ENCODE measurements around the gene PRLR. TPM values are rescaled to one million over a fixed set of nuclear protein-coding genes. Genes with fewer than 3 reads are reported as not detected.

Gene PRLR
- total and polyA plus RNA-seq, 2 of the 8 experiments (the other 6 are each of a cell fraction or from before 2014, with no cell fraction given), result 0.53 to 2.5 TPM

DNA sequence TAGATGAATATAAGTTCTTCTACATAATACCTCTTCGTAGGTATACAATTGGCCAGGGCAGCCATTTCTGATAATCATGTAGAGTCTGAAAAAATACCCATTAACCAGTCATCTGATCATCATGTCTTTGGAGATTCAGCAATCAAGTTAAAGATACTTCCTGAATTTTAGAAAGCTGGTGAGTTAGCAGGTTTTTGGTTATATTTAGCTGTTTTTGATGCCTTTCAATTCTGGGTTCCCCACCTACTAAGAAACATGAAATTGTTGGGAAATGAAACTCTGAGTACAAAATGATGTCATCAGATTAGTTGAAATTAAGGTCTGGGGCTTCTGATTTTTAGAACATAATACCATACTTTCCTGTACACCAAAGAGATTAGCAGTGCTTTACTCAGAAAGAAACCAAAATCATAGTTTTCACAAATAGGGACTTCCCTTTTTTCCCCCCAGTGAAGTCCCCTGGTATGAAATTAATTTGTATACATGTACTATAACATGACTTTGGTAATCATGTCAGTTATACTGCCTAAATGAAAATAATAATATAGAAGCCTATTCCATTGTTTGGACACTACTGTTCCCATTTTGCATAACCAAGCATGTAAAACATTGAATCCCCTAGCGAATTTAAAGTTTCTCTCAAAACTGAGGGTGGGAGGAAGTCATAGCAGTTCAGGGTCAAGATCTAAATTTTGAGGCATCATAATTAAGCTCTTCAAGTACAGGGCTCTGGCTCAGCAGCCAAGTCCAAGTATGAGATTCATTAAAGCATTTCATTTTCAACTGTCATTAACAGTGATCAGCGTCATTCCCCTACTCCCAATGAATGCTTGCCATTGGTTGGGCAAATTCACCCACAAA is 17.9 kb downstream of the PRLR start:
- Histone ChIP-seq H4K8ac (ENCODE audit: extremely low read depth, insufficient read depth, low read length) (no peak overlapping the region), H3K9ac (replicated peaks in 1 of 4; ENCODE audit: extremely low read depth in 1 of 4, low read depth in 3 of 4, low read length in 3 of 4) (no peak overlapping the region), H3K4me1 (replicated peaks in 1 of 4; ENCODE audit: control insufficient read depth in 3 of 4, insufficient read depth in 4 of 4, low read length in 3 of 4) (no peaks in the 10 kb centered on the region), H2AK5ac (ENCODE audit: low read depth, low read length) (no peak overlapping the region), H2BK5ac (ENCODE audit: low read depth, low read length) (no peak overlapping the region), H4K91ac (replicated peaks; ENCODE audit: insufficient read length, low read length) (no peak overlapping the region), H3K23me2 (ENCODE audit: low read depth, low read length) (no peaks in the 10 kb centered on the region; the same call in 1 of the 2 replicates), H4K20me1 (replicated peaks in 1 of 2; ENCODE audit: control insufficient read depth in 1 of 2, insufficient read depth in 2 of 2, low read length in 2 of 2) (no peaks in the 10 kb centered on the region), H2BK120ac (replicated peaks; ENCODE audit: low read depth, low read length) (no peak overlapping the region), H2BK20ac (ENCODE audit: low read length) (no peak overlapping the region), H3K36me3 (ENCODE audit: control insufficient read depth in 2 of 4, insufficient read depth in 4 of 4, low read length in 3 of 4) (no peaks in the 10 kb centered on the region), H4K5ac (ENCODE audit: insufficient read length, low read depth, low read length) (no peak overlapping the region), H2BK15ac (ENCODE audit: low read length) (no peak overlapping the region), H3K56ac (replicated peaks; ENCODE audit: insufficient read length, low read depth, low read length) (no peak overlapping the region), H3K79me2 (ENCODE audit: control insufficient read depth in 1 of 2, insufficient read depth in 2 of 2, low read length in 2 of 2) (no peaks in the 10 kb centered on the region), H3K27ac (ENCODE audit: low read depth, low read length) (no peak overlapping the region), H3K9me3 (ENCODE audit: insufficient read depth in 2 of 2, low read depth in 1 of 2, low read length in 1 of 2) (no peaks in the 10 kb centered on the region), H2AFZ (ENCODE audit: low read length) (no peak overlapping the region), H3K79me1 (ENCODE audit: low read depth, low read length) (no peaks in the 10 kb centered on the region), H3K23ac (ENCODE audit: insufficient read length) (no peak overlapping the region), H3K27me3 (replicated peaks in 1 of 4; ENCODE audit: control insufficient read depth in 3 of 4, extremely low read depth in 1 of 4, insufficient read depth in 3 of 4, low read length in 3 of 4) (no peaks in the 10 kb centered on the region), H2BK12ac (ENCODE audit: low read depth, low read length) (no peak overlapping the region), H3K18ac (ENCODE audit: extremely low read depth, low read length) (no peak overlapping the region), H3K14ac (ENCODE audit: insufficient read length) (no peak overlapping the region), H3K4me2 (ENCODE audit: insufficient read depth in 1 of 2, low read depth in 2 of 2, low read length in 2 of 2) (no peak overlapping the region), H3K4ac (replicated peaks; ENCODE audit: insufficient read length, low read depth, low read length) (no peak overlapping the region), H3K4me3 (ENCODE audit: extremely low read depth in 1 of 4, insufficient read depth in 2 of 4, low read depth in 3 of 4, low read length in 4 of 4) (no peak overlapping the region)
- TF ChIP-seq SIN3A (conservative IDR thresholded peaks at IDR 0.05 in 1 of 2, IDR thresholded peaks at IDR 0.05 in 1 of 2; ENCODE audit: low read depth in 1 of 2, low read length in 2 of 2) (no peak), POLR2AphosphoS5 (IDR thresholded peaks at IDR 0.05; ENCODE audit: low read depth, low read length) (no peak), HDAC2 (IDR thresholded peaks at IDR 0.05; ENCODE audit: borderline replicate concordance in 1 of 2, low read depth in 2 of 2, low read length in 2 of 2) (no peak)
- DNase-seq (ENCODE audit: low read depth in 1 of 2, low spot score in 2 of 2) (no peak), FAIRE-seq (no peak)
- WGBS, 2 experiments (ENCODE audit: extremely low coverage in 1 of 2, insufficient coverage in 1 of 2, insufficient read length in 1 of 2, insufficient replicate concordance in 2 of 2, low coverage in 1 of 2, low lambda C conversion rate in 2 of 2, missing lambda C conversion rate in 1 of 2), result 61% methylated on average over 3 of the region's 3 CpGs; no CpG with 5 or more reads in 1 of the 2 experiments
- POLR2A ChIA-PET (ENCODE audit: partially characterized antibody), result no interaction called here
- CTCF ChIA-PET (ENCODE audit: partially characterized antibody), result interaction anchor here (1.5 to 2.3 kb wide), 7 partner anchors 10 to 224 kb away, joined by 4 to 15 read pairs (median 5); no protein-coding TSS in a partner anchor
